Measurements from ENCODE around the gene CTDSPL.

Gene CTDSPL

DNA sequence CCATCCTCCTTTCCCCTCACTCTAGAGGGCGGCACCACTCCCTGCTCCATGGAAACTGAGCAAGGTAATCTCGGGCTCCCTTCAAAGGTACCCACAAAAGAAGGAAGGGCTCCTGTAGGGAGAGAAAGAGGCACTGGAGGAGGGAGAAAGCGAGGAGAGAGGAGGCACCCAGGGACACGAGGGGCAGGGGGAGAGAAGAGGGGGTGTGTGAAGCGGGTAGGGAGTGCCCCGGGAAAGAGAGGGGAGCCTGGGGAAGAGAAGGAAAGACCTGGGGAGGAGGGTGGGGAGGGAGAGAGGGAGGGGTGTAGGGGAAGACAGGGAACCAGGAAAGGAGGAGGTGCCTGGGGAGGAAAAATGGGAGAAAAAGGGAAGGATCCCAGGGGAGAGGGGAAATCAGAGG lies 129.4 kb downstream of the CTDSPL start:
- no peak overlapping the region for H3K4me2 ChIP-seq (ENCODE audit: insufficient read depth, low read length)
- no peak overlapping the region for H3K27ac ChIP-seq (ENCODE audit: low read length)
- H3K9me3 ChIP-seq (ENCODE audit: insufficient read depth, low read length, severe bottlenecking) = no peaks in the 10 kb centered on the region
- H2AFZ ChIP-seq (ENCODE audit: low read depth, low read length) = no peak overlapping the region
- H3K27me3 ChIP-seq (ENCODE audit: insufficient read depth, low read length, poor library complexity) = no peaks in the 10 kb centered on the region
- H3K4me1 ChIP-seq (ENCODE audit: insufficient read depth, low read length) = peaks cover 24% of the 10 kb centered on the region
- no peak overlapping the region for H3K9ac ChIP-seq (ENCODE audit: low read depth, low read length)
- no peak for TF ChIP-seq CTCF (IDR thresholded peaks at IDR 0.05; ENCODE audit: borderline replicate concordance, extremely low read depth, low read length, poor library complexity, severe bottlenecking)
- no peak for TF ChIP-seq EZH2 (IDR thresholded peaks at IDR 0.05; ENCODE audit: borderline replicate concordance, low read depth, low read length, severe bottlenecking)
- DNase-seq (no peak), ATAC-seq (ENCODE audit: insufficient read depth, low read depth) (no peak)
- peaks cover 18% of the 10 kb centered on the region for H3K79me2 ChIP-seq (ENCODE audit: insufficient read depth, low read length)
- H4K20me1 ChIP-seq (ENCODE audit: insufficient read depth, low read length) = no peaks in the 10 kb centered on the region
- peaks cover 10% of the 10 kb centered on the region for H3K36me3 ChIP-seq (ENCODE audit: insufficient read depth, low read length)
- H3K4me3 ChIP-seq (ENCODE audit: low read depth in 1 of 2, low read length in 2 of 2) = no peak overlapping the region

DNA sequence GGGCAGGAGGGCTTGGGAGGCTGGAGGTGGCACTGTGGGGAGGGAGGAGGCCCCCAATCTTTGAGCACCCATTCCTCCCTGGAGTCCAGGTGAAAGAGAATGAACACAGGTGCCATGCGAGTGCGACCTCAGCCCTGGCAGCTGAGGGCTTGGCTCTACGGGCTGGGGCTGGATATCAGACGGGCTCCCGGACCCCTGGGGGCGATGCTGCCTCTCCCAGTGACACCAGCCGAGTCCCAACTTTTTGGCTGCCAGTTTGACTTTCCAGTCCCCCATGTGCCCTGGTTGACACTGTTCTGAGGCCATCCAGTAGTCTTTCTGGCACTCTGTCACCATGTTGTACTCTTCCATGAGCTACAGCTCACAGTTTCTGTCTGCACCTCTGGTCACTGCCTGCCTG lies 130.1 kb downstream of the CTDSPL start:
- DNase-seq (no peak), ATAC-seq (ENCODE audit: insufficient read depth, low read depth) (no peak)
- H4K20me1 ChIP-seq (ENCODE audit: insufficient read depth, low read length) = no peaks in the 10 kb centered on the region
- H3K4me2 ChIP-seq (ENCODE audit: insufficient read depth, low read length) = no peak overlapping the region
- no peak overlapping the region for H3K9ac ChIP-seq (ENCODE audit: low read depth, low read length)
- H3K27me3 ChIP-seq (ENCODE audit: insufficient read depth, low read length, poor library complexity) = no peaks in the 10 kb centered on the region
- H3K4me3 ChIP-seq (ENCODE audit: low read depth in 1 of 2, low read length in 2 of 2) = no peak overlapping the region
- TF ChIP-seq EZH2 (IDR thresholded peaks at IDR 0.05; ENCODE audit: borderline replicate concordance, low read depth, low read length, severe bottlenecking) = no peak
- no peak for TF ChIP-seq CTCF (IDR thresholded peaks at IDR 0.05; ENCODE audit: borderline replicate concordance, extremely low read depth, low read length, poor library complexity, severe bottlenecking)
- H3K4me1 ChIP-seq (ENCODE audit: insufficient read depth, low read length) = peaks cover 30% of the 10 kb centered on the region
- no peaks in the 10 kb centered on the region for H3K9me3 ChIP-seq (ENCODE audit: insufficient read depth, low read length, severe bottlenecking)
- H2AFZ ChIP-seq (ENCODE audit: low read depth, low read length) = no peak overlapping the region
- peaks cover 17% of the 10 kb centered on the region for H3K36me3 ChIP-seq (ENCODE audit: insufficient read depth, low read length)
- H3K79me2 ChIP-seq (ENCODE audit: insufficient read depth, low read length) = peaks cover 18% of the 10 kb centered on the region
- no peak overlapping the region for H3K27ac ChIP-seq (ENCODE audit: low read length)

DNA sequence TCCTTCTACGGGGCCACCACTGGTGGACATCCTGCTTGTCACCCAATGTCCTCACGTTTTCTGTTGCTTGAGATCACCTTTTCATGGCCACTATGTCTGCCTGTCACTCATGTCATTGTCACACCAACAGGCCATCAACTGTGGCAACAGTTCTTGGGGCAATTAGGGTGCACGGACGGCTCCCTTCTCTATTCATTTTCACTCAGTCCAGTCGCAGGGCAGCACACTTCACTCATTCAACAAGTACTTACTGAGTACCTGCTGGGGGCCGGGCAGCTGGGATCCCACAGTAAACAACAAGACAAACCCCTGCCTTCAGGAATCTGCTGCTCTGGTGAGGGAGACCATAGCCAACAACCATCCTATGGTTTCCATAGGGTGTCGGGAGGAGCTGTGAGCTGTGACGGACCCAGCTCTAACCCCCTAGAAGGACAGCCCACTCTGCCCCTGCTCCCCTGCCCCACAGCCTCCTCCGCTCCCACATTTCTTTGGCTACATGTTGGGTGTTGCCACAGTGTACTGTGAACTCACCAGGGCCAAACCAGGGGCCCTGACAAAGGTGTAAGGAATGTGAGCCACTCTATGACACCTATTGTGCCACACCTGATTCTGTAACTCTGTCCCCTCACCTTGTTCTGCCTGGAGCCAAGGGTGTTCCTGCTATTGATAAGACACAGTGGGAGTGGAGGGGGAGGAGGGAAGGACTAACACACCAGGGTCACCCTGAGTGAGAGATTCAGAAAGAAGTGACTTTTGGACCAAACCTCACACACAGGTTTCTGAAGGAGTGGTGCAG lies 130.8 kb downstream of the CTDSPL start:
- Histone ChIP-seq H3K27ac (ENCODE audit: low read length) (no peak overlapping the region), H3K4me3 (ENCODE audit: low read depth in 1 of 2, low read length in 2 of 2) (no peak overlapping the region), H3K9ac (ENCODE audit: low read depth, low read length) (no peak overlapping the region), H3K79me2 (ENCODE audit: insufficient read depth, low read length) (peaks cover 18% of the 10 kb centered on the region), H2AFZ (ENCODE audit: low read depth, low read length) (no peak overlapping the region; the same call in 1 of the 2 replicates), H4K20me1 (ENCODE audit: insufficient read depth, low read length) (0 out of 2 replicates have a peak, but pooled peaks cover 5% of the 10 kb centered on the region), H3K36me3 (ENCODE audit: insufficient read depth, low read length) (peaks cover 24% of the 10 kb centered on the region), H3K27me3 (ENCODE audit: insufficient read depth, low read length, poor library complexity) (no peaks in the 10 kb centered on the region), H3K4me1 (ENCODE audit: insufficient read depth, low read length) (peaks cover 30% of the 10 kb centered on the region), H3K9me3 (ENCODE audit: insufficient read depth, low read length, severe bottlenecking) (no peaks in the 10 kb centered on the region), H3K4me2 (ENCODE audit: insufficient read depth, low read length) (no peak overlapping the region)
- peak; percentile 2 for DNase-seq
- no peak for TF ChIP-seq EZH2 (IDR thresholded peaks at IDR 0.05; ENCODE audit: borderline replicate concordance, low read depth, low read length, severe bottlenecking)
- TF ChIP-seq CTCF (IDR thresholded peaks at IDR 0.05; ENCODE audit: borderline replicate concordance, extremely low read depth, low read length, poor library complexity, severe bottlenecking) = no peak
- no peak for ATAC-seq (ENCODE audit: insufficient read depth, low read depth)
